GM12878 (cell line): ENCODE data around the gene MFSD6.

Experiments used
- CBFB ChIP-seq: IDR thresholded peaks from 2 replicates; pipeline ENCODE4 v1.6.1; 2016; ENCODE audit warnings: antibody characterized with exemption, low read depth
- NRF1 ChIP-seq: conservative IDR thresholded peaks from 2 replicates; pipeline ENCODE4 v1.6.1; 2011; ENCODE audit warnings: mild to moderate bottlenecking, low read depth, low read length, improper control_type of control experiment
- ZBED1 ChIP-seq: IDR thresholded peaks from 2 replicates; pipeline ENCODE4 v1.6.1; 2016; ENCODE audit warnings: borderline replicate concordance
- TF ChIP-seq, protein P1 (sequence below): IDR thresholded peaks from 2 replicates; pipeline ENCODE4 v1.6.1; 2012; ENCODE audit warnings: mild to moderate bottlenecking, low read depth, low read length
- TF ChIP-seq, protein P2 (sequence below), 3 experiments: IDR thresholded peaks in 2 of 3; conservative IDR thresholded peaks in 1 of 3; 2 replicates each; pipeline ENCODE4 v1.5.1; 2011; ENCODE audit warnings: low read depth in 3 of 3, low read length in 3 of 3, mild to moderate bottlenecking in 3 of 3, control low read depth in 2 of 3, moderate library complexity in 2 of 3, inconsistent platforms in 1 of 3, mixed read lengths in 1 of 3; ENCODE audit not compliant: control insufficient read depth in 2 of 3, insufficient read depth in 1 of 3; ENCODE audit errors: extremely low read depth in 1 of 3
- TF ChIP-seq, protein P3 (sequence below): fragments of 150-350 bp; IDR thresholded peaks from 2 replicates; pipeline ENCODE4 v1.6.1; 2016; ENCODE audit warnings: low read depth, low read length

DNA sequence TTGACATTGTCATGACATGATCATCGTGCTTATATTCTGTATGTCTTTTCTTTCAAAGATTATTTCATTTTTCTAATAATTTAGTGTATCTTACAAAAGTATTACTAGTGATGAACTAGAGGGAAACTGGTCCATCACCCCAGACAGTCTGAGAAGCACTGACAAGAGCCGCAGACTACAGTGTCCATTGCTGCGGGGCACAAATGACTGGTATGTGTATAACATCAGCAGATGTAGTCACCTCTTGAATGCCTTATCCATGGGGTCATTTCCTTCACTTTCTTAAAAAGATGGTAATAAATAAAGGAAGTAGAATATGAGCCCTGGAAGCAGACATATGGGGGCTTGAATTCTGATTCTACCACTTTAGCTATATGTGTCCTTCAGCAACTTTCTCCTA, 96.8 kb downstream of the MFSD6 start:
- TF ChIP-seq, protein P1, sequence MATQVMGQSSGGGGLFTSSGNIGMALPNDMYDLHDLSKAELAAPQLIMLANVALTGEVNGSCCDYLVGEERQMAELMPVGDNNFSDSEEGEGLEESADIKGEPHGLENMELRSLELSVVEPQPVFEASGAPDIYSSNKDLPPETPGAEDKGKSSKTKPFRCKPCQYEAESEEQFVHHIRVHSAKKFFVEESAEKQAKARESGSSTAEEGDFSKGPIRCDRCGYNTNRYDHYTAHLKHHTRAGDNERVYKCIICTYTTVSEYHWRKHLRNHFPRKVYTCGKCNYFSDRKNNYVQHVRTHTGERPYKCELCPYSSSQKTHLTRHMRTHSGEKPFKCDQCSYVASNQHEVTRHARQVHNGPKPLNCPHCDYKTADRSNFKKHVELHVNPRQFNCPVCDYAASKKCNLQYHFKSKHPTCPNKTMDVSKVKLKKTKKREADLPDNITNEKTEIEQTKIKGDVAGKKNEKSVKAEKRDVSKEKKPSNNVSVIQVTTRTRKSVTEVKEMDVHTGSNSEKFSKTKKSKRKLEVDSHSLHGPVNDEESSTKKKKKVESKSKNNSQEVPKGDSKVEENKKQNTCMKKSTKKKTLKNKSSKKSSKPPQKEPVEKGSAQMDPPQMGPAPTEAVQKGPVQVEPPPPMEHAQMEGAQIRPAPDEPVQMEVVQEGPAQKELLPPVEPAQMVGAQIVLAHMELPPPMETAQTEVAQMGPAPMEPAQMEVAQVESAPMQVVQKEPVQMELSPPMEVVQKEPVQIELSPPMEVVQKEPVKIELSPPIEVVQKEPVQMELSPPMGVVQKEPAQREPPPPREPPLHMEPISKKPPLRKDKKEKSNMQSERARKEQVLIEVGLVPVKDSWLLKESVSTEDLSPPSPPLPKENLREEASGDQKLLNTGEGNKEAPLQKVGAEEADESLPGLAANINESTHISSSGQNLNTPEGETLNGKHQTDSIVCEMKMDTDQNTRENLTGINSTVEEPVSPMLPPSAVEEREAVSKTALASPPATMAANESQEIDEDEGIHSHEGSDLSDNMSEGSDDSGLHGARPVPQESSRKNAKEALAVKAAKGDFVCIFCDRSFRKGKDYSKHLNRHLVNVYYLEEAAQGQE, result no peak
- TF ChIP-seq, protein P2, sequence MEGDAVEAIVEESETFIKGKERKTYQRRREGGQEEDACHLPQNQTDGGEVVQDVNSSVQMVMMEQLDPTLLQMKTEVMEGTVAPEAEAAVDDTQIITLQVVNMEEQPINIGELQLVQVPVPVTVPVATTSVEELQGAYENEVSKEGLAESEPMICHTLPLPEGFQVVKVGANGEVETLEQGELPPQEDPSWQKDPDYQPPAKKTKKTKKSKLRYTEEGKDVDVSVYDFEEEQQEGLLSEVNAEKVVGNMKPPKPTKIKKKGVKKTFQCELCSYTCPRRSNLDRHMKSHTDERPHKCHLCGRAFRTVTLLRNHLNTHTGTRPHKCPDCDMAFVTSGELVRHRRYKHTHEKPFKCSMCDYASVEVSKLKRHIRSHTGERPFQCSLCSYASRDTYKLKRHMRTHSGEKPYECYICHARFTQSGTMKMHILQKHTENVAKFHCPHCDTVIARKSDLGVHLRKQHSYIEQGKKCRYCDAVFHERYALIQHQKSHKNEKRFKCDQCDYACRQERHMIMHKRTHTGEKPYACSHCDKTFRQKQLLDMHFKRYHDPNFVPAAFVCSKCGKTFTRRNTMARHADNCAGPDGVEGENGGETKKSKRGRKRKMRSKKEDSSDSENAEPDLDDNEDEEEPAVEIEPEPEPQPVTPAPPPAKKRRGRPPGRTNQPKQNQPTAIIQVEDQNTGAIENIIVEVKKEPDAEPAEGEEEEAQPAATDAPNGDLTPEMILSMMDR (IDR thresholded peaks at IDR 0.05 in 2 of 3, conservative IDR thresholded peaks at IDR 0.05 in 1 of 3; ENCODE audit: control insufficient read depth in 2 of 3, extremely low read depth in 1 of 3, insufficient read depth in 1 of 3, low read depth in 3 of 3, low read length in 3 of 3), result no peak
- TF ChIP-seq NRF1 (no peak), CBFB (no peak), ZBED1 (no peak)
- TF ChIP-seq, protein P3, sequence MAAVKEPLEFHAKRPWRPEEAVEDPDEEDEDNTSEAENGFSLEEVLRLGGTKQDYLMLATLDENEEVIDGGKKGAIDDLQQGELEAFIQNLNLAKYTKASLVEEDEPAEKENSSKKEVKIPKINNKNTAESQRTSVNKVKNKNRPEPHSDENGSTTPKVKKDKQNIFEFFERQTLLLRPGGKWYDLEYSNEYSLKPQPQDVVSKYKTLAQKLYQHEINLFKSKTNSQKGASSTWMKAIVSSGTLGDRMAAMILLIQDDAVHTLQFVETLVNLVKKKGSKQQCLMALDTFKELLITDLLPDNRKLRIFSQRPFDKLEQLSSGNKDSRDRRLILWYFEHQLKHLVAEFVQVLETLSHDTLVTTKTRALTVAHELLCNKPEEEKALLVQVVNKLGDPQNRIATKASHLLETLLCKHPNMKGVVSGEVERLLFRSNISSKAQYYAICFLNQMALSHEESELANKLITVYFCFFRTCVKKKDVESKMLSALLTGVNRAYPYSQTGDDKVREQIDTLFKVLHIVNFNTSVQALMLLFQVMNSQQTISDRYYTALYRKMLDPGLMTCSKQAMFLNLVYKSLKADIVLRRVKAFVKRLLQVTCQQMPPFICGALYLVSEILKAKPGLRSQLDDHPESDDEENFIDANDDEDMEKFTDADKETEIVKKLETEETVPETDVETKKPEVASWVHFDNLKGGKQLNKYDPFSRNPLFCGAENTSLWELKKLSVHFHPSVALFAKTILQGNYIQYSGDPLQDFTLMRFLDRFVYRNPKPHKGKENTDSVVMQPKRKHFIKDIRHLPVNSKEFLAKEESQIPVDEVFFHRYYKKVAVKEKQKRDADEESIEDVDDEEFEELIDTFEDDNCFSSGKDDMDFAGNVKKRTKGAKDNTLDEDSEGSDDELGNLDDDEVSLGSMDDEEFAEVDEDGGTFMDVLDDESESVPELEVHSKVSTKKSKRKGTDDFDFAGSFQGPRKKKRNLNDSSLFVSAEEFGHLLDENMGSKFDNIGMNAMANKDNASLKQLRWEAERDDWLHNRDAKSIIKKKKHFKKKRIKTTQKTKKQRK, result no peak
